Activated CD8-positive, alpha-beta memory T cell treated with anti-CD3 and anti-CD28 coated beads, Interleukin-2, amount 50 U/mL, for 4 hours (primary cell): ENCODE results near the gene ADRA2B.

Source experiments
- DNase-seq: peaks from one replicate; pipeline ENCODE4 v3.0.0-alpha.2; 2020

ADRA2B gene

GRCh38 chr2:96150007-96150640 is 33.8 kb upstream of the ADRA2B start:
- no peak for DNase-seq

- DNase-seq: peak; percentile 99
Observed at GRCh38 chr2:96148410-96149217, 32.2 kb upstream of the ADRA2B start.

- DNase-seq: no peak
Observed at GRCh38 chr2:96147593-96148201, 31.3 kb upstream of the ADRA2B start.

GRCh38 chr2:96146881-96147592 is 30.7 kb upstream of the ADRA2B start:
- DNase-seq: no peak

GRCh38 chr2:96146153-96146880 is 29.9 kb upstream of the ADRA2B start:
- peak; percentile 89 for DNase-seq

- no peak for DNase-seq
Observed at GRCh38 chr2:96145848-96146152, 29.4 kb upstream of the ADRA2B start.

GRCh38 chr2:96145036-96145847 is 28.9 kb upstream of the ADRA2B start, which contains the start of gene DUSP2:
Gene DUSP2 (minus strand): TSS chr2:96145440. CDS start chr2:96145354, 86 bp downstream.
- DNase-seq: peak; percentile 95

GRCh38 chr2:96144481-96145035 is 28.2 kb upstream of the ADRA2B start:
- DNase-seq: peak; percentile 62

- DNase-seq: peak; percentile 46
Observed at GRCh38 chr2:96143848-96144480, 27.6 kb upstream of the ADRA2B start.

GRCh38 chr2:96143231-96143847 is 27.0 kb upstream of the ADRA2B start:
- DNase-seq: peak; percentile 53

GRCh38 chr2:96142217-96143113 is 26.1 kb upstream of the ADRA2B start:
- DNase-seq: peak; percentile 78

GRCh38 chr2:96141624-96141967 is 25.2 kb upstream of the ADRA2B start:
- peak; percentile 28 for DNase-seq

GRCh38 chr2:96140941-96141623 is 24.7 kb upstream of the ADRA2B start:
- peak; percentile 46 for DNase-seq

GRCh38 chr2:96139181-96139758 is 22.9 kb upstream of the ADRA2B start:
- no peak for DNase-seq

GRCh38 chr2:96138179-96139145 is 22.1 kb upstream of the ADRA2B start, which contains the start of gene ASTL:
Gene ASTL (minus strand): TSS chr2:96138502. CDS start chr2:96138436, 66 bp downstream.
- DNase-seq: peak; percentile 70

GRCh38 chr2:96137321-96138178 is 21.2 kb upstream of the ADRA2B start:
- DNase-seq: no peak
